Retina (tissue), 1 donor: Measurements from ENCODE around the gene FMNL2.
"Not testable (repeated sequence)": the region's sequence is repeated elsewhere in the genome, so short reads cannot be mapped to it uniquely, and the experiment has no call there.

Source experiments
- DNase-seq: peaks from one replicate; pipeline ENCODE4 v3.0.0-alpha.2; 2016

Gene FMNL2

GRCh38 chr2:152499331-152499816 is 164.4 kb downstream of the FMNL2 start:
- DNase-seq = no peak

DNA sequence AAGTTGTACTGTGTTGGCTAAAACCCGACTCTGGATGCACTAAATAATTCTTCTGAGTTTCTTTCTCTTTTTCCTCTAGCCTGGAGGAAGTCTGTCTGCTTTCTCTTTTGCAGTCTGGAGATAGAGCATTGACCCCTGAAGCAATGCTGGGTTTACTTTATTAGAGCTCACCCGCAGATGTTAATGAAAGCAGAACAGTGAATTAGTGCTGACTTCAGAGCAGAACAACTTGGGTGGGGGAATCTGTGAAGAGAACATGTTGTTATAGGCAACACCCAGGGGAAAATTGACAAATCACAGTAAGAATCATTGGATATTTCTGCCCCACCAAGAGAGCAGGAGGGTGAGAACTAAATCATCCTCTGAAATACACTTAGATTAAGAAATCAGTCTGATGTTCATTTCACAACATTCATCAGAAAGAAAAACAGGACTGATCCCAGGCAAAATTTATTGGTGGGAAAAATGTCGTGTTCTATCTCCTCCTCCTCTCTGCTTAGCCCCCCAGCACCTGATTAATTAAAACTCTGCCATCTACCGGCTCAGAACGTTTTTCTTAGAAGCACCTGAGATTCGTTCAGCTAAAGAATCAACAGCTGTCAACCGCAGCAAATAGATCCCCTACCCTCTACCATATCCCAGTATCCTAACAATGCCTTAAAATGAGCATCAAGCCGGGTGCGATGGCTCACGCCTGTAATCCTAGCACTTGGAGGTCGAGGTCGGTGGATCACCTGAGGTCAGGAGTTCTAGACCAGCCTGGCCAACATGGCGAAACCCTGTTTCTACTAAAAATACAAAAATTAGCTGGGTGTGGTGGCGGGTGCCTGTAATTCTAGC is 165.1 kb downstream of the FMNL2 start:
- no peak for DNase-seq

DNA sequence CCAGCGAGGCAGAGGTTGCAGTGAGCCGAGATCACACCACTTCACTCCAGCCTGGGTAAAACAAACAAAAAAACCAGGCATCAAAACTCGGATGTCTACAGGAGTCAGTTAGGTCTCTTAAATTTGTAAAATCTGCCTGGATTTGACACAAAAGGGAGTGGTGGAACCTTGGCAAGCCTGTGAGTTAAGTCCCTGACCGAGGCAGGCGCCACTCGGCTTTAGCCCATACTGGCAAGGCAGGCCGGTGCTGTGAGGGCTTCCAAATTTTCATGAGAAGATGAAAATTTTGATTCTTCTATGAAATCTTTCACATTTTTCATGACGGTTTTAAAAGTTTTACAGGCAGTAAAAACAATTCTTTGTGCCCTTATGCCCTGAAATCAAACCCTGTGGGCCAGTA is 165.8 kb downstream of the FMNL2 start:
- DNase-seq = no peak

GRCh38 chr2:152501666-152502065 is 166.7 kb downstream of the FMNL2 start:
- DNase-seq = no peak

DNA sequence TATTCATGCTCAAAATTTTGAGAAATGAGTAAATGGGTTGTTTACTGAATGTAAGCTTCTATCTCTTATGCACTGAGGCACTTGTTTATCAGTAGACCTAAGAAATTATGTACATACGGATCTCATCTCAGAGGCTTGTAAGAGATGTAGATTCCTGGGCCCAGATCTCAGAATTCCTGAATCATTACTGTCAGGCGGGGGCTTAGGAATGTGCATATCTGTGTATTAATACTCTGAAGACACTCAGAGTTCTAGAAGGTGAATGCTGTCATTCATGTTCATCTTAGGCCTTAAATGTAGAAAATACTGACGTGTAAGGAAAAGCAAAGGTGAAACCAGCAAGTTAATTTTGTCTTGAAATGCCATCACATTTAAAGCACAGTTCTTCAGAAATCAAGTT is 169.6 kb downstream of the FMNL2 start:
- DNase-seq = no peak

- no peak for DNase-seq
These were observed 170.5 kb downstream of the FMNL2 start for GRCh38 chr2:152505495-152505906.

DNA sequence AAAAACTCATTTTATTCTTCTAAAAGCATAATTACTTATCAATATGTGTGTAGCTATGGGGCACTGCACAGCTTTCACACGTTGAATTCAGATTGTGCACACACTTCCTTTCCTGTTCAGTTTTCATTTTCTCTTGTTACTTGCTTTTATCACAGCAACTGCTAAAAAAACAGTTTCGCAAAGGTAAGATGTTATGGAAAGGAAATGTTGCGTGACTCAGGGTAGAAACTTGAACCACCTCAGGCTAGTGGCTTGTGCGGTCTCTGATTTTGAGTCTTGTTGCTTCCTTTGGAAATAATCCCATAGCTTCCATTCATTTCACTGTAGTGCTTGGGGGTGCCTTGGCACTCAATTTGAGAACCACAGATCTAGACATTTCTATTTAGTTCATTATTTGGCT is 171.9 kb downstream of the FMNL2 start:
- DNase-seq = no peak

GRCh38 chr2:152507907-152508306 is 172.9 kb downstream of the FMNL2 start:
- DNase-seq = no peak

DNA sequence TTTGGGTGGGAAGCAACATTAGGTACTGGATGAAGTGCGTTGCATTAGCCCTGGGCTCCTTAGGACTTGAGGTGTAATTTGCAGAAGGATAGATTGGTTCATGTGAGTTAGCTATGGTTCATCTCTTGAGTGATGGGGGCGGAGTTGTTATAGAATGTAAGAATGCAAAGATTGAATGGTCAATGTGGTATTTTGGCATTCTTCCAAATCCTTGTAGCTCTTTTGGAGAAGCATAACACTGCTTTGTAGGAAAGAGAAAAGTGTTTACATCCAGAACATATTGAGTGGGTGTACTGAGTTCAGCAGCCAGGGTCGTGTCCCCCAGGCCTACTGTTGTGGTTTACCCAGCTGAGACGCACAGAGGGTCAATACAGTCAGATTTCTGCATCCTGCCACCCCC is 173.5 kb downstream of the FMNL2 start:
- DNase-seq = no peak

DNA sequence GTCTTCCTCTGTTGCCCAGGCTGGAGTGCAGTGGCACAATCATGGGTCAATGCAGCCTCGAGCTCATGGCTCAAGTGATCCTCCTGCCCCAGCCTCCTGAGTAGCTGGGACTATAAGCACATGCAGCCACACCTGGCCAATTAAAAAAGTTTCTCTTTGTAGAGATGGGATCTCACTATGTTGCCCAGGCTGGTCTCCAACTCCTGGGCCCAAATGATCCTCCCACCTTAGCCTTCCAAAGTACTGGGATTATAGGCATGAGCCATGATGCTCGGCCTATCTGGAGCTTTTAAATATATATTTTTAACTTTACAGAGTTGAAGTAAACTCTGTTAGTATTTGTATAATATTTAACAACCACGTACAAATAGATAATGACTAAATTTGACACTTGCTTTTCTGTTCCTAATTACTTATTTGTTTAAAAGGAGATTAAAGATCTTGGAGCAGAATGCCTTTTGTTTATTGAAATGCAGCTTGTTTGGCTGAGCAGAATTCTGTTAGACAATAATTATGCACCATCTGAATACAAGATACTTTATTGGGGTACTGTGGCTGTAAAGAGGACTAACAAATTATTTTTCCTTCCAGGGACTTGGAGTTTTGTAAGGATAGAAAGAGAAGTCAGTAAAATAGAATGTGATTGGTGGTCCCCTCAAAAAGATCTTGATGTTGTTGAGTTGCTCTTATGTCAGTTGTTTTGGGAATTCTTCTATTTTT is 175.0 kb downstream of the FMNL2 start:
- DNase-seq = no peak

GRCh38 chr2:152510621-152511020 is 175.6 kb downstream of the FMNL2 start:
- DNase-seq = no peak

GRCh38 chr2:152511981-152512380 is 177.0 kb downstream of the FMNL2 start:
- no peak for DNase-seq

DNA sequence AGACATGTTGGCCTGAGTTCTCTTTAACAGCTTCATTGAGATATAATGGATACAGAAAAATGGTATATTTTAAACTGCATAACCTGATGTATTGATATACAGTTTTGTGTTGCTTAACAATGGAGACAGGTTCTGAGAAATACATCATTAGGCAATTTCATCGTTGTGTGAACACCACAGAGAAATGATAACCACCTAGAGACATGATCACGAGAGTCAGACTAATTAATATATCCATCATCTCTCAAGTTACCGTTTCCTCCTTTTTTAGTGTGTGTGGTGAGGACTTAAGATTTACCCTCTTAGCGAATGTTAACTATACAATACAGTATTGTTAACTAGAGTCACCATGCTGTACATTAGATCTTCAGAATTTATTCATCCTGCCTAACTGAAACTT is 178.1 kb downstream of the FMNL2 start:
- DNase-seq = no peak

DNA sequence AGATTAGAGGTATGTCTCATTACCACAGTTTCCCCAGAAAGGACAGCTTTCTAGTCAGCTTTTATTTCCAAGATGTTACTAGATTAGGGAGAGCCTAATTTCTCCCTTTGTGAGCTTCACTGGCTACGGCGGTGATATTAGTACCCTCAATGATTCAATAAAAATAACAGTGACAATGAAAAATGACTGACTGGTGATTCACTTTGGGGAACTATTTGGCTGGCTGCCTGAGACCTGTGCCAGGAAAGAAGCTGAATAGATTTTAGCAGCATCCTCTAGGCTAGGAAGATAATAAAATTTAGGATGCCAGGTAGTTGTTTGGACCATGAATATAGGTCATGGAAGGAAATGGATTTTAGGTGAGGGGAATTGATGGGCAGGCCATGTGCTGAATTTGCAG is 178.7 kb downstream of the FMNL2 start:
- DNase-seq = no peak

GRCh38 chr2:152518034-152518433 is 183.1 kb downstream of the FMNL2 start:
- no peak for DNase-seq

DNA sequence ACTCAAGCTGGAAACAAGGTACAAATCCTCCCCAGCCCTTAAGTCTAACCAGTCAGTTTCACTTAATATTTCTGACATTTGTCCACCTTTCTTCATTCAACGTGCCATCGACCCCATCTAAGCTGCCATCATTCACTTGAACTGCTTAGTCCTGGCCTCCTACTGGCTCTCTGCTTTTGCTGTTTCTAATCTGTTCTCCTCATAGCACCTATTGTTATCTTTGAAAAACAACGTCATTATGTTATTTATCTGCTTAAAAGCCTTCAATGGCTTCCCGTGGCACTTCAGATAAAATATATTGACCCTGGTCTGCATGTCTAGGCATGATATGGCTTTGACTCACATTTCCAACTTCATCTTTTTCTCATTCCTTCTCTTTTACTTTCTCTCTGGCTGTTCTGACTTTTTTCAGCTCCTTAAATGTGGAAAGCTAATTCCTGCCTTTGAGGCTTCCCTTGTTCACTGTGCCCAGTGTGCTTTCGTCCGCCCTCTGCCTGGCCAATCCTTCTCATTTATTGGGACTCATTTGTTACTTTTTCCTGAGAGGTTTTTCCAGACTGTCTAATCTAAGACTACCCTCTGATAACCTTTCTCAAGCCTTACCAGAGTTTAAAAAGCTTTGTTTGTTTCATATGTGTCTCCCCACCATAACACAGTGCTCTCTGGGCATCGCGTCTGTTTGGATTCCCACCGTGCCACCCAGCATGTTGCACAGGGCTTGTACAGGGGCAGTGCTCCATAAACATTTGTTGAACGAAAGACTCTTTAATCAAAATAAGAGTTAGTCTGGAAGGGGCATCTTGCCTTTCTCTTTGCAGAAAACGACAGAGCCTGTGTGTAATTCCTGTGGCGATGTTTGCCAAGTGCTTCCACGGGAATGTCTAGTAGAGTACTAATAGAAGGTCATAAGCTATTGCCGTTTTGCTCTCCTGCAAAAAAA is 183.9 kb downstream of the FMNL2 start:
- DNase-seq = no peak

DNA sequence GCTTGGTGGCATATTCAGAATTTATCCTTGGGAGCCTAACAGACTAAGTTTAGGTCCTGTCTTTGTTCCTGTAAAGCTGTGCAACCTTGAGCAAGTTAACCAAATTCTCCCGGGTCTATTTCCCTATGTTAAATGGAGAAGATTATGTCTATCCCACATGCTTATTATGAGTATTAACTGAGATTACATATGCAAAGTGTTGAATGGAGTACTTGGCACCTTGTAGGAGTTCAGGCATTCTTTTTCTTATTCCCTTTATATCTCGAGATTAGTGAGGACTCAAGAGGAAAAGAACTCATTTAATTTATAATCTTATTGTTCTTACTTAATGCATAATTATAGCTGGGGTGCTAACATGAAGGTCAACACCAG is 184.6 kb downstream of the FMNL2 start:
- DNase-seq = no peak

- no peak for DNase-seq
These were observed 185.8 kb downstream of the FMNL2 start for GRCh38 chr2:152520759-152521158.

DNA sequence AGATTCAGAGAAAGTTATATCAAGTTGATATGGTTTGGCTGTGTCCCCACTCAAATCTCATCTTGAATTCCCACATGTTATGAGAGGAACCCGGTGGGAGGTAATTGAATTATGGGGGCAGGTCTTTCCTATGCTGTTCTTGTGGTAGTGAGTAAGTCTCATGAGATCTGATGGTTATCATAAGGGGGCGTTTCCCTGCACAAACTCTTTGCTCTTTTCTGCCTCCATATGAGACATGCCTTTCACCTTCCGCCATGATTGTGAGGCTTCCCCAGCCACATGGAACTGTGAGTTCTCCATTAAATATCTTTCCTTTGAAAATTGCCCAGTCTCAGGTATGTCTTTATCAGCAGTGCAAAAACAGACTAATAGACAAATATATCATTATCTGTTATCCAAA is 187.5 kb downstream of the FMNL2 start:
- not testable (repeated sequence) for DNase-seq

GRCh38 chr2:152523091-152523490 is 188.1 kb downstream of the FMNL2 start:
- DNase-seq = no peak

- no peak for DNase-seq
These were observed 190.4 kb downstream of the FMNL2 start for GRCh38 chr2:152525277-152525838.

DNA sequence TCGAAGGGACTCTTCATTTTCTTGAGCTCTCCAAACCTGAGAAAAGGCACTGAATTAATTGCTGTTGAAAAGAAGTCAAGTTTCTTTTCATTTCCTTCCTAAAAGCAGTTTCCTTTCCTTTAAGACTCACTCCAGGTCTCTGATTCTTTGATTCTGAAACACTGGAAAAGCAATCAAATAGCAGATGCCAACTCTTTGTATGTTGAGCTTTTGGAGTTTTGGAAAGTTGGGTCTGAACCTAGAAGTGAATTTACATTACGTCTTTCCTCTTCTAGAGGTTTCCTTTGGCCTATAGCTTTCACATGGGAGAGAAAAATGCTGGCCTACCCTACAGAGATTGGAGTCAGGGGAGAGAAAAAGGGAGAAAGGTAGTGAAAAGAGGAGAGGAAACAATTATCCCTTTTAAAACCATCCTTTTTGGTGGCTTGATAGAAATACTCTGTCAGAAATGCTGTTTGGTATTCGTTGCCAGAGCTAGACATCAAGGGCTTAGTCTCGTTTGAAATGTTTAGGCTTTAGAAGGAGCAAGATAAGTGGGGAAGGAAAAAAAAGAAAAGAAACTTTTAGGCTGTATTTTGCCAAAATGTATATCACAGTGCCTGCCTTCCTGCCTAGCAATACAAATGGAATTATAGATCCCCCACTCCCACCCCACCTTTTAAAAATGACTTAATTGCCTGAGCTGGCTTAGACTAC is 194.6 kb downstream of the FMNL2 start:
- no peak for DNase-seq
